ENCODE results near the gene HNRNPUL2. TPM values are rescaled to one million over a fixed set of nuclear protein-coding genes. Genes with fewer than 3 reads are reported as not detected.

The HNRNPUL2 gene
- total and polyA plus RNA-seq, 9 of the 15 experiments (the other 6 are each of a cell fraction or from before 2014, with no cell fraction given) = 0.89 to 44.3 (median 15.2) TPM

GRCh38 chr11:62665599-62666258, 61.5 kb downstream of the HNRNPUL2 start (continued):
- TF ChIP-seq RBM34 (IDR thresholded peaks at IDR 0.05; ENCODE audit: borderline replicate concordance, insufficient read depth, low read length) (no peak), RUNX1 (IDR thresholded peaks at IDR 0.05; ENCODE audit: low read depth) (no peak), CHD1 (IDR thresholded peaks at IDR 0.05; ENCODE audit: low read length) (peak; percentile 64)

GRCh38 chr11:62665075-62665598, 62.1 kb downstream of the HNRNPUL2 start, which contains the start of the genes C11orf98 and CSKMT:
C11orf98 (minus strand) TSS chr11:62665210; CDS start chr11:62665169, 41 bp downstream.
CSKMT (plus strand) TSS chr11:62665312; CDS start chr11:62665880, 568 bp downstream.
- under 1% methylated on average over 33 of the region's 47 CpGs for WGBS (ENCODE audit: insufficient coverage, low coverage, missing lambda C conversion rate)
- ChIA-PET CTCF (ENCODE audit: low intra/inter-chr PET ratio) (no interaction called here), POLR2A (interaction anchor here (0.6 to 8.8 kb wide), 63 partner anchors 9 to 1072 kb away, joined by 3 to 161 read pairs (median 5); partner anchors contain the start of genes B3GAT3, EEF1G, EML3 and GANAB)
- no peaks in the 10 kb centered on the region for H3K9me1 ChIP-seq (ENCODE audit: control insufficient read depth, insufficient read depth, low read length)
- peak within 1 kb of the TSS; percentile 73 for H3K4me3 ChIP-seq
- H3K9ac ChIP-seq (ENCODE audit: insufficient read depth in 1 of 2, low read depth in 2 of 2, low read length in 2 of 2) = peak within 1 kb of the TSS; percentile 85 to 100
- H3K27ac ChIP-seq (ENCODE audit: extremely low read depth, low read depth, low read length) = peak within 1 kb of the TSS; percentile 80
- FAIRE-seq (peak; percentile 77), ATAC-seq (peak; percentile 87), DNase-seq (ENCODE audit: extremely low read depth in 1 of 4, low spot score in 3 of 4) (peak; percentile 91 to 97 (median 94))
- H4K20me1 ChIP-seq (replicated peaks; ENCODE audit: control insufficient read depth, insufficient read depth, low read length) = peaks cover 7% of the 10 kb centered on the region; the same call in 1 of the 2 replicates
- in situ Hi-C loops (cut with MboI) = no loop called here
- peaks cover 75% of the 10 kb centered on the region for H3K79me2 ChIP-seq (ENCODE audit: control insufficient read depth, insufficient read depth, low read length)
- H3K4me2 ChIP-seq (ENCODE audit: insufficient read depth, low read length) = peak within 1 kb of the TSS; percentile 97
- BruUV-seq (replicated peaks) = TSS peak; percentile 93
- H2AFZ ChIP-seq (ENCODE audit: low read depth, low read length) = peak within 1 kb of the TSS; percentile 77
- no peaks in the 10 kb centered on the region for H3K9me3 ChIP-seq (replicated peaks; ENCODE audit: control insufficient read depth, insufficient read depth, low read depth, low read length)
- H3K36me3 ChIP-seq (ENCODE audit: control insufficient read depth, insufficient read depth, low read length) = peaks cover 52% of the 10 kb centered on the region
- peaks cover 19 to 41% of the 10 kb centered on the region in 2 experiments; a peak in 4 of 5 replicates for H3K4me1 ChIP-seq (replicated peaks in 1 of 2; ENCODE audit: control insufficient read depth in 2 of 2, insufficient read depth in 2 of 2, low read length in 2 of 2)
- H3K27me3 ChIP-seq (ENCODE audit: control insufficient read depth in 2 of 2, insufficient read depth in 2 of 2, low read length in 2 of 2) = no peaks in the 10 kb centered on the region
- intact Hi-C loops (cut with micrococcal nuclease) = loop anchor here (2.0 to 5.0 kb wide), 2 partner anchors 18 to 177 kb away; partner anchors contain the start of gene GANAB
- TF ChIP-seq KDM1A (IDR thresholded peaks at IDR 0.05) (no peak; a peak in 1 of 4 replicates), ZBTB7A (IDR thresholded peaks at IDR 0.05; ENCODE audit: borderline replicate concordance, control insufficient read depth, low read depth, low read length) (peak; percentile 99), RCOR1 (IDR thresholded peaks at IDR 0.05; ENCODE audit: borderline replicate concordance in 1 of 2, low read depth in 2 of 2, low read length in 2 of 2) (peak in 1 of 2 experiments; percentile 32; a peak in 1 of 4 replicates), NCOA2 (IDR thresholded peaks at IDR 0.05; ENCODE audit: partially characterized antibody in 2 of 2) (no peak), KHSRP (IDR thresholded peaks at IDR 0.05) (0 out of 2 replicates have a peak, but pooled peaks have one; percentile 24), ZNF449 (CRISPR knock-in tag; IDR thresholded peaks at IDR 0.05) (no peak), KDM2B (CRISPR knock-in tag; IDR thresholded peaks at IDR 0.05) (0 out of 2 replicates have a peak, but pooled peaks have one; percentile 24), CBX3 (IDR thresholded peaks at IDR 0.05; ENCODE audit: borderline replicate concordance in 1 of 2, low read length in 2 of 2) (no peak), DDX20 (tag; IDR thresholded peaks at IDR 0.05; ENCODE audit: low read depth) (no peak), MAFK (IDR thresholded peaks at IDR 0.05; ENCODE audit: low read length) (no peak; the same call in 1 of the 2 replicates), RFX7 (CRISPR knock-in tag; IDR thresholded peaks at IDR 0.05) (peak; percentile 81; the same call in 1 of the 2 replicates), DPF2 (IDR thresholded peaks at IDR 0.05) (no peak), MAZ (CRISPR knock-in tag; conservative IDR thresholded peaks at IDR 0.05 in 1 of 2, IDR thresholded peaks at IDR 0.05 in 1 of 2) (peak; percentile 81 to 89; a peak in 3 of 4 replicates), PYGO2 (tag; IDR thresholded peaks at IDR 0.05) (no peak), XRCC3 (IDR thresholded peaks at IDR 0.05) (no peak), GTF2B (IDR thresholded peaks at IDR 0.05; ENCODE audit: extremely low read depth, insufficient read length) (peak; percentile 94)
